Adrenal gland (tissue), 5 donors: ENCODE measurements around the gene STRADA.

Source experiments
- CTCF ChIP-seq, 6 experiments: fragments of 450-650 bp in 4 of 6; fragments of 200-600 bp in 2 of 6; sonication (generic) in 1 of 6; IDR thresholded peaks; 1 replicate in 5 of 6; 2 replicates in 1 of 6; pipeline versions ENCODE4 v1.5.1 to v1.8.0; 2016 to 2021; ENCODE audit warnings: antibody characterized with exemption in 6 of 6, mild to moderate bottlenecking in 2 of 6, moderate library complexity in 1 of 6
- POLR2A ChIP-seq, 2 donors: fragments of 450-650 bp; IDR thresholded peaks; one replicate each; pipeline ENCODE4 v1.6.1; 2017; ENCODE audit warnings: antibody characterized with exemption in 2 of 2, mild to moderate bottlenecking in 2 of 2, moderate library complexity in 1 of 2
- donor health status: DM: no; HTN: no; CAD: no.

GRCh38 chr17:63675231-63675606, 66.4 kb downstream of the STRADA start:
- no peak for TF ChIP-seq CTCF (IDR thresholded peaks at IDR 0.05)
- TF ChIP-seq POLR2A (IDR thresholded peaks at IDR 0.05) = no peak
